BLaER1 (cell line): ENCODE measurements around the gene ZNRF4.
"Not testable (repeated sequence)": the region's sequence is repeated elsewhere in the genome, so short reads cannot be mapped to it uniquely, and the experiment has no call there.

Experiments
- H3K27ac ChIP-seq: shearing (Covaris generic); formaldehyde crosslinking; 2 replicates; pipeline ENCODE4 v1.8.1; 2022
- H3K27me3 ChIP-seq: shearing (Covaris generic); formaldehyde crosslinking; 2 replicates; pipeline ENCODE4 v1.8.1; 2022
- H3K36me3 ChIP-seq: shearing (Covaris generic); formaldehyde crosslinking; 2 replicates; pipeline ENCODE4 v1.8.1; 2022
- H3K4me1 ChIP-seq: shearing (Covaris generic); formaldehyde crosslinking; 2 replicates; pipeline ENCODE4 v1.8.1; 2022
- H3K4me2 ChIP-seq: shearing (Covaris generic); formaldehyde crosslinking; 2 replicates; pipeline ENCODE4 v1.8.1; 2022
- H3K4me3 ChIP-seq: shearing (Covaris generic); formaldehyde crosslinking; 2 replicates; pipeline ENCODE4 v1.8.1; 2022
- H3K9ac ChIP-seq: shearing (Covaris generic); formaldehyde crosslinking; 2 replicates; pipeline ENCODE4 v1.8.1; 2022
- H3K9me3 ChIP-seq: shearing (Covaris generic); formaldehyde crosslinking; 2 replicates; pipeline ENCODE4 v1.8.1; 2022
- H4K20me1 ChIP-seq: shearing (Covaris generic); formaldehyde crosslinking; 2 replicates; pipeline ENCODE4 v1.8.1; 2022
- Cebpa-rat ChIP-seq: shearing (Covaris generic); IDR thresholded peaks from 2 replicates; pipeline ENCODE4 v1.8.1; 2022

Gene ZNRF4

DNA sequence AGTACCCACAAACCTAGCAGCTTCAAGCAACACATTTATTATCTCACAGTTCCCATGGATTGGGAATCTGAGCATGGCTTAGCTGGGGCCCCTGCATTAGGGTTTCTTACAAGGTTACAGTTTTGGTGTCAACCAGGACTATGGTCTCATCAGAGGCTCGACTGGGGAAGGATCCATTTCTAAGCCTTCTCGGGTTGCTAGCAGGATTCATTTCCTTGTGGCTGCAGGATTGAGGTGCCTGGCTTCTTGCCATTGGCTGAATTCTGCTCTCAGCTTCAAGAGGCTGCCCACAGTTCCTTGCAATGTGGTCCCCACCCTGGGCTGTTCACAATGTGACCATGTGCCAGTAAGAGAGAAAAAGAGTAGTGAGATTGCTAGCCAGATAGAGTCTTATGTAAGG lies 26.7 kb downstream of the ZNRF4 start:
- Histone ChIP-seq H3K36me3 (no peaks in the 10 kb centered on the region), H3K4me1 (0 out of 2 replicates have a peak, but pooled peaks cover 7% of the 10 kb centered on the region), H4K20me1 (no peaks in the 10 kb centered on the region), H3K4me2 (no peak overlapping the region), H3K9ac (no peak overlapping the region), H3K4me3 (no peak overlapping the region), H3K27me3 (no peaks in the 10 kb centered on the region), H3K9me3 (peaks cover 14% of the 10 kb centered on the region), H3K27ac (no peak overlapping the region)
- TF ChIP-seq Cebpa-rat: no peak

DNA sequence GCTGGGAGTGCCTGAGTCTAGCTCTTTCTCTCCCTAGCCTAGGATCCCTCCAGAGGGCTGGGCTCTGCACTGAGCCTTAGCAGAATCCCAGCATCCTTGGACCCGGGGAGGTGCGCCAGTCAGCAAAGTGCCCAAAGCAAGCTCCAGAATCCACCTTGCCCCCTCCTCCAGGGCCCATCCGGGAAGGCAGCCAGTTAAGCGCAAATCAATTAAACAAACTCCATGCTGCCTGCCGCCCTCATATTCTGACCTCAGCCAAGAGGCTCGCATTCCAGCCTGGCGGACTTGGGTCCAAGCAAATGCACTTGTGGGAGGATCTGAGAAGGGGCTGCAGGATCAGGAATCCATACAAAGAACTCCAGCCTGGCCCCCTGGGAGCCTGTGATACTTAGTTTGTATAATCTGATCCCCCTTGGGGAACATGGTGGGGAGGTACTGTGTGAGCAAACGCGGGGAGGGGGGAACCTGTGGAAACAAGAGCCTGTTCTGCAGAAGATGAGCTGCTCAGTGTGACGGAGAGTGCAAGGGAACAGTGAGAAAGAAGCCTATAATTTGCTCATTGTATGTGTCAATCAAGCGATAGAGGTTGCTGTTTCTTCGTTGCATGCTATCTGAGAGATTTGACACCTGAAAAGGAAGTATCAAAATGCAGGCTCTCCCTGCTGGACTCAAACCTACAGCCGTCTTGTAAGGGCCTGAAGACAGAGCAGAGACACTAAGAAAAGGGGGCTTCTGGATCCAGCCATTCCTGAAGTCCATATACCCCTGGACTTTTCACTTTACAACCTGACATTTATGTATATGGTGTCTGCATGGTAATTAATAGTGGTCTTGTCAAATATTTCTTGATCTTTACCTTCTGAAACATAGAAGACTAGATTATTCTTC lies 29.4 kb downstream of the ZNRF4 start:
- H3K4me1 ChIP-seq: 0 out of 2 replicates have a peak, but pooled peaks cover 7% of the 10 kb centered on the region
- H3K36me3 ChIP-seq: no peaks in the 10 kb centered on the region
- H3K9me3 ChIP-seq: peaks cover 14% of the 10 kb centered on the region
- H3K27ac ChIP-seq: no peak overlapping the region
- H3K27me3 ChIP-seq: no peaks in the 10 kb centered on the region
- no peak for TF ChIP-seq Cebpa-rat
- H3K4me2 ChIP-seq: no peak overlapping the region
- H4K20me1 ChIP-seq: no peaks in the 10 kb centered on the region
- H3K9ac ChIP-seq: no peak overlapping the region
- H3K4me3 ChIP-seq: no peak overlapping the region

DNA sequence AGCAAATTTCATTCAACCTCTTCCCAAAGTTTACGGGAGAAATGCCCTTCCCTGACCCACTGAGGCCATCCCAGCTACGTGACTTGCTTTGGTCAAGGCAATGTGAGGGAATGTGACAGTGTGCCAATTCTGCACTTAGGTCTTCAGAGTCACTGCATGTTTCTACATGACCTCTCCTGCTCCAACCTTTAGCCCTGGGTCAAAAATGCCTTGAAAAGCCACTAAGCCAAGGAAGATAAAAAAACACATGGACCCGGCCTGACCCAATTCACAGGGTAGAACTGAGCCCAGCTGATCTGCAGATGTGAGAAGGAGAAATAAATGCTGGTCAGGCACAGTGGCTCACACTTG lies 30.0 kb downstream of the ZNRF4 start:
- peaks cover 14% of the 10 kb centered on the region for H3K9me3 ChIP-seq
- 0 out of 2 replicates have a peak, but pooled peaks cover 7% of the 10 kb centered on the region for H3K4me1 ChIP-seq
- no peak overlapping the region for H3K4me2 ChIP-seq
- H3K4me3 ChIP-seq: no peak overlapping the region
- no peak overlapping the region for H3K27ac ChIP-seq
- no peak overlapping the region for H3K9ac ChIP-seq
- H3K27me3 ChIP-seq: no peaks in the 10 kb centered on the region
- TF ChIP-seq Cebpa-rat: no peak
- no peaks in the 10 kb centered on the region for H3K36me3 ChIP-seq
- H4K20me1 ChIP-seq: no peaks in the 10 kb centered on the region

DNA sequence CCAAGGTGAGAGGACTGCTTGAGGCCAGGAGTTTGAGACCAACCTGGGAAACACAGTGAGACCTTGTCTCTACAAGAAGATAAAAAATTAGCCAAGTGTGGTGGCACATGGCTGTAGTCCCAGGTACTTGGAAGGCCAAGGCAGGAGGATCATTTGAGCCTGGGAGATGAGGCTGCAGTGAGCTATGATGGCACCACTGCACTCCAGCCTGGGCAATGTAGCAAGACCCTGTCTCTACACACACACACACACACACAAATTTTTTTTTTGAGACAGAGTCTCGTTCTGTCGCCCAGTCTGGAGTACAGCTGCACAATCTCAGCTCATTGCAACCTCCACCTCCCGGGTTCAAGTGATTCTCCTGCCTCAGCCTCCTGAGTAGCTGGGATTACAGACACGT lies 30.4 kb downstream of the ZNRF4 start:
- H3K9me3 ChIP-seq: peaks cover 14% of the 10 kb centered on the region
- H3K27ac ChIP-seq, H3K36me3 ChIP-seq, H4K20me1 ChIP-seq, H3K9ac ChIP-seq, H3K4me2 ChIP-seq, H3K27me3 ChIP-seq, H3K4me3 ChIP-seq, H3K4me1 ChIP-seq: not testable (repeated sequence)

DNA sequence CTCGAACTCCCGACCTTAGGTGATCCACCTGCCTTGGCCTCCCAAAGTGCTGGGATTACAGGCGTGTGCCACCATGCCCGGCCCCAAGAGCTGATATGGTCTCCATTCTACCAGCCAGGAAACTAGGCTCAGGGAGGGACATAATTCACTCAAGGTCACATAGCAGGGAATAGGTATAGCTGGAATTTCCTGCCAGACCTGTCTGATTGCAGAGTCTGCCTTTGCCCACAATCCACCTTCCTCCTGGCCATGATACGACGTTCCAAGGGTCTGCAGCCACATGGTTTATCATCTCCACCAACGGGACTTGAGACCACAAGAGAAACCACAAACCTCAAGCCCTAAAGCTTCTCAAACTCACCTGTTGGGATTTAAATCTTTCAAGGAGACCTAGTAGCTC lies 32.0 kb downstream of the ZNRF4 start:
- H3K27me3 ChIP-seq: peaks cover 18% of the 10 kb centered on the region
- H3K36me3 ChIP-seq: no peaks in the 10 kb centered on the region
- H3K9me3 ChIP-seq: 0 out of 2 replicates have a peak, but pooled peaks cover 1% of the 10 kb centered on the region
- H3K9ac ChIP-seq: no peak overlapping the region
- H3K4me2 ChIP-seq: no peak overlapping the region
- 0 out of 2 replicates have a peak, but pooled peaks cover 7% of the 10 kb centered on the region for H3K4me1 ChIP-seq
- H3K4me3 ChIP-seq: no peak overlapping the region
- no peak for TF ChIP-seq Cebpa-rat
- peaks cover 7% of the 10 kb centered on the region; the same call in 1 of the 2 replicates for H4K20me1 ChIP-seq
- H3K27ac ChIP-seq: no peak overlapping the region

DNA sequence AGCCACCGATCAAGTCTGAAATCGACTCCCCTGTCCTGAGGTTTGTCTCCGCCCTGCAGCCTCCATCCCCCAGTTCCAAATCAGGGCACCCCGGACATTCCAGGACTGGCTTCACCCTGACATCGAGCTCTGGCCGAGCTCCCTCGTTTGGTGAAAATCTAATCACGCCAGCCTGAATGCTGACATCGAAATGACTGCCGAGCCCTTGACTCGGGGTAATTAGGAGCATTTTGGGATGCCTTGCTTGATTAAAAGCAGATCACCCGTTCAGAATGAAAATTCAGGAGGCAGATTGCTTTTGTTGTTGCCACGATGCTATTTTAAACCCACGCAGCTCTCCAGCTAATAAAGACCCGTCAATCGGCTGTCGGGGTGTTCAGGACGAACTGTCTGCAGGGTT lies 34.3 kb downstream of the ZNRF4 start:
- Histone ChIP-seq H3K9ac (no peak overlapping the region), H3K27ac (no peak overlapping the region), H3K36me3 (no peaks in the 10 kb centered on the region), H3K27me3 (peaks cover 41% of the 10 kb centered on the region), H3K4me2 (no peak overlapping the region), H3K4me3 (no peak overlapping the region), H3K4me1 (0 out of 2 replicates have a peak, but pooled peaks cover 4% of the 10 kb centered on the region), H4K20me1 (peaks cover 16% of the 10 kb centered on the region; the same call in 1 of the 2 replicates), H3K9me3 (no peaks in the 10 kb centered on the region)
- no peak for TF ChIP-seq Cebpa-rat

DNA sequence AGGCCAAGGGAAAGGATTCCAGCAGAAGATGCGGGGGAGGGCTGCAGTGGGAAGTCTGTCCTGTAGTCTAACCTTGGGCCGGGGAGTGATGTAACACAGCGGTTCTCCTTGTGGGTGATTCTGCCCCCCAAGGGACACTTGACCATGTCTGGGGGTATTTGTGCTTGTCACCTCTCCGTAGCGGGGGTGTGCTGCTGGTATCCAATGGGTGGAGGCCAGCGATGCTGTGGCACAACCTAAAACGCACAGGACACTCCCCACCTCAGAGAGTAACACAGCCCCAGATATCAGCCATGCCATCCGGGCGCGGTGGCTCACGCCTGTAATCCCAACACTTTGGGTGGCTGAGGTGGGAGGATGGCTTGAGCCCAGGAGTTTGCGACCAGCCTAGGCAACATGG lies 36.3 kb downstream of the ZNRF4 start:
- no peaks in the 10 kb centered on the region for H3K4me1 ChIP-seq
- no peak overlapping the region for H3K27ac ChIP-seq
- no peaks in the 10 kb centered on the region for H3K9me3 ChIP-seq
- no peak for TF ChIP-seq Cebpa-rat
- H3K4me3 ChIP-seq: no peak overlapping the region
- H3K4me2 ChIP-seq: no peak overlapping the region
- H4K20me1 ChIP-seq: peaks cover 16% of the 10 kb centered on the region; the same call in 1 of the 2 replicates
- peaks cover 48% of the 10 kb centered on the region for H3K27me3 ChIP-seq
- H3K9ac ChIP-seq: no peak overlapping the region
- H3K36me3 ChIP-seq: no peaks in the 10 kb centered on the region

DNA sequence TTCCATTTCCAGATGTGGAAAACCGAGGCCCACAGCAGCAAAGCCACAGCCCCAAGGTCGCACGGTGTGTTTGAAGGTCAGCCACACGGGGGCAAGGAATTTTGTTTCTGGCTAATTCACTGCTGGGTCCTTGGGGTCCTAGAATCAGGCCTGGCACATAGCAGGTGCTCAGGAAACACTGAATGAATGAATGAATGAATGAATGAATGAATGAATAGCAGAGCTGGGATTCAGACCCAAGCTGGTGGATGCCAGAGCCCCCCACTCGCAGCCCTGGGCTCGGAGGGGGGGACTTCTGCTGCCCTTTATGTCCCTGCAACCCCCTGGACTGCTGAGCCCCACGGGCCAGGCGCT lies 37.0 kb downstream of the ZNRF4 start:
- no peak for TF ChIP-seq Cebpa-rat
- H3K9me3 ChIP-seq: no peaks in the 10 kb centered on the region
- H3K9ac ChIP-seq: no peak overlapping the region
- no peak overlapping the region for H3K4me2 ChIP-seq
- H3K36me3 ChIP-seq: no peaks in the 10 kb centered on the region
- no peak overlapping the region for H3K27ac ChIP-seq
- no peak overlapping the region for H3K4me3 ChIP-seq
- no peaks in the 10 kb centered on the region for H3K4me1 ChIP-seq
- H4K20me1 ChIP-seq: peaks cover 16% of the 10 kb centered on the region; the same call in 1 of the 2 replicates
- peaks cover 48% of the 10 kb centered on the region for H3K27me3 ChIP-seq

DNA sequence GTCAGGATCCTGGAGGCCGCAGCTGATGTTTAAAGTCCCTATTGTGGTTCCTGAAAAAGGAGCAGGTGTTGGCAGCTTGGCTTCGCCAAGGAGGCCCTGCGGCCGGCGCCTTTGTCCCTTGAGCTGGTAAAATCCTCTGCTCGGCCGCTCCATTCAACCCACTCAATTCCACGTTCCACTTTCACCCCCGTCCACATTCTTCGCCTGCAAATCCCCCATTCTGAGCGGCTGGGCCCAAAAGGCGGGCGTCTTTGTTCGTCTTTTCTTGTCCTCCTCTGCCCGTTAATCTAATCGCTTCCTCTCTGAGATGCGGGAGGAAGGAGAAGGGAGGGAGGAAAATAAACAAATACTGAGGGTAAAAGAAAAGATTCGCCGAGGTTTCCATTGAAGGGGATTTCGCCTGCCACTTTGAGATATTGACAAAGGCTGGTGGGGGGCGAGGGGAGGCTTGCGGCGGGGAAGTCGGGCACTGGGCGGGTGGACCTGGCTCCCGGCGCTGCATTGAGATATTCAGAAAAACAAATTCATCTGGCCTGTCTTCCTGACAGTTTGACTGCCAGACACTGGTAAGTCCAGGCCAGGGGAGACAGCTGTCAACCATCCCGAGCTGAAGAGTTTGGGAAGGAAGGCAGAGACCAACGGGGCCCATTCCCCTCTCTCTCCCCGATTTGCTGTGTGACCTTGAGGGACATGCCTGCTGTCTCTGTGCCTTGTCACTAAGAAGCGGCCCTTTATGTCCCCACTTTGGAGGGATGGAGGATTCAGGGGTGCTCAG lies 37.6 kb downstream of the ZNRF4 start:
- H3K27ac ChIP-seq: no peak overlapping the region
- H3K4me2 ChIP-seq: no peak overlapping the region

DNA sequence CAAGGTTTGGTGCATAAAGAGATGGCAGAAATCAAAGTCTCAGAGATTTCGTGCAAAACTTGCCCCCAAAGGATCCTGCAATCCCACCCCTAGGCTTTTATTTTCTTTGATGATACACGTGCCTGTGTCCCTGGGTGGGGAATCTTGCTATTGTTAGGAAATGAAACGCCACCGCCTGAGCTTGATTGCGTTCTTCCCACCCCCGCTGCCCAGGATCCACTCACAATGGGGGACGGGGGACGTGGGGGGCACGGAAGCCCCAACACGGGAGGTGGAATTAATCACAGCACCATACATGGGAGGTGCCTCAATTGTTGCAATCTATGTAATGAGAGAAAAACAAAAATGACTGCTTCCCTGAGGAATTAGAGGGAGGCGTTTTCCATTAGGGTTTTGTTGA lies 39.6 kb downstream of the ZNRF4 start:
- Histone ChIP-seq H3K4me3 (no peak overlapping the region), H3K36me3 (no peaks in the 10 kb centered on the region), H3K4me1 (no peaks in the 10 kb centered on the region), H3K27me3 (peaks cover 48% of the 10 kb centered on the region), H3K27ac (no peak overlapping the region), H3K9ac (no peak overlapping the region), H4K20me1 (peaks cover 16% of the 10 kb centered on the region; the same call in 1 of the 2 replicates), H3K9me3 (no peaks in the 10 kb centered on the region), H3K4me2 (no peak overlapping the region)
- no peak for TF ChIP-seq Cebpa-rat

More for the DNA sequence above, 37.6 kb downstream of the ZNRF4 start:
- H3K36me3 ChIP-seq: no peaks in the 10 kb centered on the region
- no peak overlapping the region for H3K4me3 ChIP-seq
- peaks cover 16% of the 10 kb centered on the region; the same call in 1 of the 2 replicates for H4K20me1 ChIP-seq
- H3K9ac ChIP-seq: no peak overlapping the region
- no peaks in the 10 kb centered on the region for H3K4me1 ChIP-seq
- no peaks in the 10 kb centered on the region for H3K9me3 ChIP-seq
- no peak for TF ChIP-seq Cebpa-rat
- H3K27me3 ChIP-seq: peaks cover 48% of the 10 kb centered on the region
